Fibroblast of lung (primary cell): ENCODE data around the gene CREG1. TPM values are rescaled to one million over a fixed set of nuclear protein-coding genes. Genes with fewer than 3 reads are reported as not detected.

ENCODE experiments used
- DNase-seq, 2 donors: peaks; one replicate each; pipeline versions ENCODE4 v3.0.0 to v3.0.0-alpha.2; 2010; ENCODE audit warnings: low read depth in 2 of 2
- H2AFZ ChIP-seq: 2 replicates; pipeline ENCODE4 v1.5.1; 2012; ENCODE audit warnings: low read length, control low read depth, inconsistent platforms
- H3K27ac ChIP-seq: 2 replicates; pipeline ENCODE4 v1.5.1; 2011; ENCODE audit warnings: low read length, control low read depth; ENCODE audit not compliant: insufficient read depth
- H3K27me3 ChIP-seq: 2 replicates; pipeline ENCODE4 v1.5.1; 2011; ENCODE audit warnings: mild to moderate bottlenecking, low read length; ENCODE audit not compliant: control insufficient read depth, insufficient read depth
- H3K36me3 ChIP-seq: 2 replicates; pipeline ENCODE4 v1.5.1; 2011; ENCODE audit warnings: low read length; ENCODE audit not compliant: control insufficient read depth, insufficient read depth
- H3K4me1 ChIP-seq: 2 replicates; pipeline ENCODE4 v1.5.1; 2011; ENCODE audit warnings: low read length; ENCODE audit not compliant: control insufficient read depth, insufficient read depth; ENCODE audit errors: extremely low read depth
- H3K4me2 ChIP-seq: 2 replicates; pipeline ENCODE4 v1.5.1; 2011; ENCODE audit warnings: low read length, control low read depth; ENCODE audit not compliant: insufficient read depth; ENCODE audit errors: extremely low read depth
- H3K4me3 ChIP-seq, 4 experiments: fragments of 200-600 bp in 1 of 4; sonication (generic) in 1 of 4; replicated peaks in 1 of 4; 2 replicates each; pipeline ENCODE4 v1.5.1; 2011 to 2016; ENCODE audit warnings: low read length in 4 of 4, low read depth in 3 of 4, mild to moderate bottlenecking in 3 of 4, control low read depth in 2 of 4, inconsistent platforms in 1 of 4, mixed read lengths in 1 of 4; ENCODE audit not compliant: insufficient read depth in 1 of 4; ENCODE audit errors: control extremely low read depth in 1 of 4
- H3K79me2 ChIP-seq: 2 replicates; pipeline ENCODE4 v1.5.1; 2012; ENCODE audit warnings: mild to moderate bottlenecking, low read length, inconsistent platforms; ENCODE audit not compliant: control insufficient read depth, insufficient read depth
- H3K9ac ChIP-seq: 2 replicates; pipeline ENCODE4 v1.5.1; 2011; ENCODE audit warnings: mild to moderate bottlenecking, low read length, control low read depth; ENCODE audit not compliant: insufficient read depth
- H3K9me3 ChIP-seq: 2 replicates; pipeline ENCODE4 v1.5.1; 2012; ENCODE audit warnings: low read depth, low read length; ENCODE audit not compliant: control insufficient read depth, insufficient read depth
- H4K20me1 ChIP-seq: 2 replicates; pipeline ENCODE4 v1.5.1; 2011; ENCODE audit warnings: low read length; ENCODE audit not compliant: control insufficient read depth, insufficient read depth; ENCODE audit errors: extremely low read depth
- EZH2 ChIP-seq: IDR thresholded peaks from 2 replicates; pipeline ENCODE4 v1.5.1; 2012; ENCODE audit warnings: low read length, control low read depth, mild to moderate bottlenecking; ENCODE audit errors: missing control alignments
- polyA plus RNA-seq, 2 donors: library from polyadenylated mRNA; depleted of rRNA in 1 of 2; stranded (reverse) in 1 of 2; unstranded in 1 of 2; fragments of >200 nt; gene quantifications; 2 replicates each; pipeline ENCODE4 v1.2.1, GENCODE V29; 2011 to 2012; ENCODE audit warnings: missing spikeins in 1 of 2
- total RNA-seq: library from RNA; depleted of rRNA; stranded (reverse); fragments of >200 nt; gene quantifications from 2 replicates; pipeline ENCODE4 v1.2.1, GENCODE V29; 2014
- TF ChIP-seq, protein P1 (sequence below), 2 donors: IDR thresholded peaks in 1 of 2; conservative IDR thresholded peaks in 1 of 2; 1 replicate in 1 of 2; 2 replicates in 1 of 2; pipeline ENCODE4 v1.5.1; 2011 to 2012; ENCODE audit warnings: low read length in 2 of 2, control low read depth in 1 of 2, inconsistent platforms in 1 of 2, low read depth in 1 of 2, mild to moderate bottlenecking in 1 of 2

CREG1 gene
- total and polyA plus RNA-seq, 2 donors (not counting 1 experiment from before 2014, with no cell fraction given): 58.5 to 75.5 TPM

GRCh38 chr1:167582064-167582463, 28.5 kb upstream of the CREG1 start:
- H3K79me2 ChIP-seq: no peaks in the 10 kb centered on the region
- DNase-seq: no peak
- no peaks in the 10 kb centered on the region for H3K36me3 ChIP-seq
- H3K4me3 ChIP-seq: no peak overlapping the region
- H2AFZ ChIP-seq: no peak overlapping the region
- H4K20me1 ChIP-seq: no peaks in the 10 kb centered on the region
- TF ChIP-seq, protein P1, sequence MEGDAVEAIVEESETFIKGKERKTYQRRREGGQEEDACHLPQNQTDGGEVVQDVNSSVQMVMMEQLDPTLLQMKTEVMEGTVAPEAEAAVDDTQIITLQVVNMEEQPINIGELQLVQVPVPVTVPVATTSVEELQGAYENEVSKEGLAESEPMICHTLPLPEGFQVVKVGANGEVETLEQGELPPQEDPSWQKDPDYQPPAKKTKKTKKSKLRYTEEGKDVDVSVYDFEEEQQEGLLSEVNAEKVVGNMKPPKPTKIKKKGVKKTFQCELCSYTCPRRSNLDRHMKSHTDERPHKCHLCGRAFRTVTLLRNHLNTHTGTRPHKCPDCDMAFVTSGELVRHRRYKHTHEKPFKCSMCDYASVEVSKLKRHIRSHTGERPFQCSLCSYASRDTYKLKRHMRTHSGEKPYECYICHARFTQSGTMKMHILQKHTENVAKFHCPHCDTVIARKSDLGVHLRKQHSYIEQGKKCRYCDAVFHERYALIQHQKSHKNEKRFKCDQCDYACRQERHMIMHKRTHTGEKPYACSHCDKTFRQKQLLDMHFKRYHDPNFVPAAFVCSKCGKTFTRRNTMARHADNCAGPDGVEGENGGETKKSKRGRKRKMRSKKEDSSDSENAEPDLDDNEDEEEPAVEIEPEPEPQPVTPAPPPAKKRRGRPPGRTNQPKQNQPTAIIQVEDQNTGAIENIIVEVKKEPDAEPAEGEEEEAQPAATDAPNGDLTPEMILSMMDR (conservative IDR thresholded peaks at IDR 0.05 in 1 of 2, IDR thresholded peaks at IDR 0.05 in 1 of 2; ENCODE audit: low read depth in 1 of 2, low read length in 2 of 2): no peak
- TF ChIP-seq EZH2: no peak
- no peak overlapping the region for H3K4me2 ChIP-seq
- H3K9ac ChIP-seq: no peak overlapping the region
- H3K9me3 ChIP-seq: no peaks in the 10 kb centered on the region
- H3K4me1 ChIP-seq: no peaks in the 10 kb centered on the region
- no peaks in the 10 kb centered on the region for H3K27me3 ChIP-seq
- no peak overlapping the region for H3K27ac ChIP-seq

DNA sequence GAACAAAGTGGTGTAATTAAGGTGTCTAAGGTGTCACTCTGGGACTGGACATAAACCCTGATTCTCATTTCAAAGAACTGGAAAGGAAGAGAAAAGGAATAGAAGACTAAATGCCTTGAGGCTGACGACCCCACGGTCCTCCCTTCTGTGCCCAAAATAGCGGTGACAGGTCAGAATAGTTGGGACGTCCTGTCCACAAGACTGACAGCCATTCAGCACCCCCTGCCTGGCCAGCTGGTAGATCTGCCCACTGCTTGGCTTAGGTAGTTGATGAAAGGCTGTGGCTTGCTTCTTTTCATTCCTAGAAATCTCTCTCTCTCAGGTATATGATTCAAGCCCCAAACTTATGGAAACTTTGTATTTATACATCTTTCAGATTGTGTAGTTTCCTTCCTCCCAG, 26.4 kb upstream of the CREG1 start:
- peaks cover 4% of the 10 kb centered on the region for H3K27me3 ChIP-seq
- DNase-seq: no peak
- H3K79me2 ChIP-seq: no peaks in the 10 kb centered on the region
- no peak for TF ChIP-seq EZH2
- TF ChIP-seq, protein P1 (conservative IDR thresholded peaks at IDR 0.05 in 1 of 2, IDR thresholded peaks at IDR 0.05 in 1 of 2; ENCODE audit: low read depth in 1 of 2, low read length in 2 of 2): no peak
- H3K4me3 ChIP-seq: no peak overlapping the region
- H3K27ac ChIP-seq: no peak overlapping the region
- H4K20me1 ChIP-seq: no peaks in the 10 kb centered on the region
- no peaks in the 10 kb centered on the region for H3K4me1 ChIP-seq
- H3K9me3 ChIP-seq: no peaks in the 10 kb centered on the region
- H3K36me3 ChIP-seq: no peaks in the 10 kb centered on the region
- H2AFZ ChIP-seq: no peak overlapping the region
- H3K4me2 ChIP-seq: no peak overlapping the region
- H3K9ac ChIP-seq: no peak overlapping the region

GRCh38 chr1:167578939-167579521, 25.5 kb upstream of the CREG1 start:
- H3K4me3 ChIP-seq: no peak overlapping the region
- H3K9ac ChIP-seq: no peak overlapping the region
- TF ChIP-seq, protein P1 (conservative IDR thresholded peaks at IDR 0.05 in 1 of 2, IDR thresholded peaks at IDR 0.05 in 1 of 2; ENCODE audit: low read depth in 1 of 2, low read length in 2 of 2): no peak
- TF ChIP-seq EZH2: no peak
- H3K27me3 ChIP-seq: peaks cover 4% of the 10 kb centered on the region
- H3K9me3 ChIP-seq: no peaks in the 10 kb centered on the region
- H3K4me1 ChIP-seq: no peaks in the 10 kb centered on the region
- no peaks in the 10 kb centered on the region for H4K20me1 ChIP-seq
- no peak for DNase-seq
- H3K4me2 ChIP-seq: no peak overlapping the region
- no peak overlapping the region for H3K27ac ChIP-seq
- H2AFZ ChIP-seq: no peak overlapping the region
- H3K36me3 ChIP-seq: no peaks in the 10 kb centered on the region
- no peaks in the 10 kb centered on the region for H3K79me2 ChIP-seq
